Neural progenitor cell (in vitro differentiated cells): ENCODE data around the gene SIX4. TPM values are rescaled to one million over a fixed set of nuclear protein-coding genes. Genes with fewer than 3 reads are reported as not detected.

ENCODE experiments used
- DNase-seq: peaks from one replicate; pipeline ENCODE4 v3.0.0-alpha.2; 2016; ENCODE audit warnings: low spot score
- H2AFZ ChIP-seq: fragments of 200-600 bp; sonication (generic); replicated peaks from 2 replicates; pipeline ENCODE4 v1.6.1; 2016; ENCODE audit warnings: antibody characterized with exemption
- H3F3A ChIP-seq: fragments of 200-600 bp; sonication (generic); 2 replicates; pipeline ENCODE4 v1.6.1; 2016; ENCODE audit warnings: antibody characterized with exemption, low read depth
- H3K27ac ChIP-seq: fragments of 200-600 bp; sonication (generic); 2 replicates; pipeline ENCODE4 v1.5.1; 2016; ENCODE audit warnings: mild to moderate bottlenecking
- H3K27me3 ChIP-seq: fragments of 200-600 bp; sonication (generic); 2 replicates; pipeline ENCODE4 v1.6.1; 2016; ENCODE audit warnings: mild to moderate bottlenecking, moderate library complexity
- H3K36me3 ChIP-seq: fragments of 200-600 bp; sonication (generic); 2 replicates; pipeline ENCODE4 v1.5.1; 2016
- H3K4me1 ChIP-seq: fragments of 200-600 bp; sonication (generic); 2 replicates; pipeline ENCODE4 v1.6.1; 2016; ENCODE audit warnings: mixed run types
- H3K4me2 ChIP-seq: fragments of 200-600 bp; sonication (generic); 2 replicates; pipeline ENCODE4 v1.6.1; 2016
- H3K4me3 ChIP-seq: fragments of 200-600 bp; sonication (generic); 2 replicates; pipeline ENCODE4 v1.5.1; 2016
- H3K79me2 ChIP-seq: fragments of 200-600 bp; sonication (generic); 2 replicates; pipeline ENCODE4 v1.6.1; 2016; ENCODE audit warnings: low read depth
- H3K9ac ChIP-seq: fragments of 200-600 bp; sonication (generic); 2 replicates; pipeline ENCODE4 v1.6.1; 2016
- H3K9me3 ChIP-seq: fragments of 200-600 bp; sonication (generic); 2 replicates; pipeline ENCODE4 v1.5.1; 2016; ENCODE audit warnings: low read depth
- H4K20me1 ChIP-seq: fragments of 200-600 bp; sonication (generic); 2 replicates; pipeline ENCODE4 v1.6.1; 2016; ENCODE audit warnings: low read depth
- H3K27ac Mint-ChIP-seq: 3 replicates; pipeline ENCODE4 v1.8.0; 2021; ENCODE audit warnings: mixed read lengths
- H3K27me3 Mint-ChIP-seq: 2 replicates; pipeline ENCODE4 v1.8.0; 2022; ENCODE audit warnings: low read depth, mild to moderate bottlenecking, inconsistent platforms, moderate library complexity, mixed read lengths; ENCODE audit not compliant: insufficient read depth
- H3K36me3 Mint-ChIP-seq: 3 replicates; pipeline ENCODE4 v1.8.0; 2021; ENCODE audit warnings: mixed read lengths
- H3K4me1 Mint-ChIP-seq: 3 replicates; pipeline ENCODE4 v1.8.0; 2021; ENCODE audit warnings: mixed read lengths
- H3K4me3 Mint-ChIP-seq: 3 replicates; pipeline ENCODE4 v1.8.0; 2021; ENCODE audit warnings: mild to moderate bottlenecking, moderate library complexity, mixed read lengths
- H3K9me3 Mint-ChIP-seq: 3 replicates; pipeline ENCODE4 v1.8.0; 2020; ENCODE audit warnings: mixed read lengths
- CTCF ChIP-seq: fragments of 200-600 bp; sonication (generic); IDR thresholded peaks from 2 replicates; pipeline ENCODE4 v1.5.1; 2017; ENCODE audit warnings: antibody characterized with exemption, mild to moderate bottlenecking
- EZH2 ChIP-seq: fragments of 200-600 bp; sonication (generic); IDR thresholded peaks from 2 replicates; pipeline ENCODE4 v1.6.1; 2017; ENCODE audit warnings: antibody characterized with exemption, mild to moderate bottlenecking, moderate library complexity
- EZH2phosphoT487 ChIP-seq: fragments of 200-600 bp; sonication (generic); IDR thresholded peaks from 2 replicates; pipeline ENCODE4 v1.6.1; 2017; ENCODE audit warnings: antibody characterized with exemption
- total RNA-seq: library from RNA; depleted of rRNA; stranded (reverse); fragments of >200 nt; gene quantifications from 2 replicates; pipeline ENCODE4 v1.2.3, GENCODE V29; 2015; ENCODE audit warnings: low replicate concordance

Gene SIX4
- total RNA-seq, 1 donor from 2014 or later = 32.9 TPM

- Mint-ChIP-seq H3K27me3 (no peaks in the 10 kb centered on the region), H3K36me3 (no peaks in the 10 kb centered on the region), H3K27ac (no peak overlapping the region), H3K4me1 (no peaks in the 10 kb centered on the region), H3K4me3 (no peak overlapping the region), H3K9me3 (no peaks in the 10 kb centered on the region)
- no peak for DNase-seq
- Histone ChIP-seq H3K9me3 (no peaks in the 10 kb centered on the region), H3K4me3 (no peak overlapping the region), H3K9ac (no peak overlapping the region), H3K27me3 (no peaks in the 10 kb centered on the region), H3K79me2 (peaks cover 84% of the 10 kb centered on the region), H3K4me2 (no peak overlapping the region), H3K27ac (no peak overlapping the region), H3K36me3 (no peaks in the 10 kb centered on the region), H3F3A (no peaks in the 10 kb centered on the region), H3K4me1 (no peaks in the 10 kb centered on the region), H4K20me1 (peaks cover 9% of the 10 kb centered on the region), H2AFZ (no peak overlapping the region)
- TF ChIP-seq CTCF = no peak
- no peak for TF ChIP-seq EZH2phosphoT487
- no peak for TF ChIP-seq EZH2
Measured at GRCh38 chr14:60768602-60769001, 44.5 kb upstream of the SIX4 start.

- H3K36me3 ChIP-seq = no peaks in the 10 kb centered on the region
- H3K27ac Mint-ChIP-seq = no peak overlapping the region
- H3F3A ChIP-seq = no peaks in the 10 kb centered on the region
- H3K4me1 ChIP-seq = peaks cover 13% of the 10 kb centered on the region
- peaks cover 95% of the 10 kb centered on the region for H3K79me2 ChIP-seq
- no peaks in the 10 kb centered on the region for H3K9me3 ChIP-seq
- H3K4me3 ChIP-seq = no peak overlapping the region
- no peak for DNase-seq
- no peak overlapping the region for H3K4me3 Mint-ChIP-seq
- H3K4me1 Mint-ChIP-seq = peaks cover 7% of the 10 kb centered on the region
- no peak overlapping the region for H3K27ac ChIP-seq
- TF ChIP-seq EZH2 (no peak), CTCF (no peak), EZH2phosphoT487 (no peak)
- H2AFZ ChIP-seq = no peak overlapping the region
- peaks cover 64% of the 10 kb centered on the region for H4K20me1 ChIP-seq
- no peaks in the 10 kb centered on the region for H3K36me3 Mint-ChIP-seq
- no peak overlapping the region for H3K4me2 ChIP-seq
- H3K9me3 Mint-ChIP-seq = no peaks in the 10 kb centered on the region
- H3K27me3 ChIP-seq = no peaks in the 10 kb centered on the region
- no peaks in the 10 kb centered on the region for H3K27me3 Mint-ChIP-seq
- H3K9ac ChIP-seq = no peak overlapping the region
Measured at GRCh38 chr14:60760644-60761364, 36.7 kb upstream of the SIX4 start.

GRCh38 chr14:60760209-60760608 lies 36.1 kb upstream of the SIX4 start:
- Mint-ChIP-seq H3K36me3 (no peaks in the 10 kb centered on the region), H3K4me3 (no peak overlapping the region)

More at GRCh38 chr14:60760209-60760608, 36.1 kb upstream of the SIX4 start:
- H3K9me3 Mint-ChIP-seq = no peaks in the 10 kb centered on the region
- no peak overlapping the region for H3K27ac ChIP-seq
- TF ChIP-seq CTCF (no peak), EZH2 (no peak)
- H3K9me3 ChIP-seq = no peaks in the 10 kb centered on the region
- H3K36me3 ChIP-seq = no peaks in the 10 kb centered on the region
- H3F3A ChIP-seq = no peaks in the 10 kb centered on the region
- no peak overlapping the region for H3K4me3 ChIP-seq
- H3K4me1 ChIP-seq = peaks cover 13% of the 10 kb centered on the region
- no peaks in the 10 kb centered on the region for H3K27me3 ChIP-seq
- H4K20me1 ChIP-seq = peaks cover 70% of the 10 kb centered on the region
- no peak overlapping the region for H2AFZ ChIP-seq
- peaks cover 7% of the 10 kb centered on the region for H3K4me1 Mint-ChIP-seq
- no peak overlapping the region for H3K27ac Mint-ChIP-seq
- no peak overlapping the region for H3K9ac ChIP-seq
- no peak for DNase-seq
- peaks cover 94% of the 10 kb centered on the region for H3K79me2 ChIP-seq
- H3K27me3 Mint-ChIP-seq = no peaks in the 10 kb centered on the region
- H3K4me2 ChIP-seq = no peak overlapping the region
